ENCODE measurements around the gene GLS2.

- no peak for TF ChIP-seq MXI1 (IDR thresholded peaks at IDR 0.05; ENCODE audit: low read depth, low read length)
- no peak for TF ChIP-seq EED (IDR thresholded peaks at IDR 0.05; ENCODE audit: low read depth)
These were observed 29.9 kb upstream of the GLS2 start for GRCh38 chr12:56517854-56518253.

Data from GM12878 (cell line).